H9 (cell line): ENCODE data around the gene RBMS3. TPM values are rescaled to one million over a fixed set of nuclear protein-coding genes. Genes with fewer than 3 reads are reported as not detected.

Experiments
- DNase-seq: peaks from one replicate; pipeline ENCODE4 v3.0.0-alpha.2; 2017
- H2AFZ ChIP-seq: one replicate; pipeline ENCODE4 v1.6.1; 2013; ENCODE audit warnings: mild to moderate bottlenecking, low read length, control low read depth, moderate library complexity
- H2AK5ac ChIP-seq: 2 replicates; pipeline ENCODE4 v1.6.1; 2013; ENCODE audit warnings: low read length, control low read depth, mixed read lengths; ENCODE audit not compliant: insufficient read length
- H2BK120ac ChIP-seq: one replicate; pipeline ENCODE4 v1.6.1; 2013; ENCODE audit warnings: low read depth, mild to moderate bottlenecking, low read length, control low read depth, inconsistent platforms; ENCODE audit not compliant: poor library complexity, severe bottlenecking
- H2BK12ac ChIP-seq: 2 replicates; pipeline ENCODE4 v1.6.1; 2013; ENCODE audit warnings: low read length, control low read depth, mixed read lengths, low read depth; ENCODE audit not compliant: insufficient read length
- H2BK15ac ChIP-seq: 2 replicates; pipeline ENCODE4 v1.6.1; 2013; ENCODE audit warnings: low read depth, low read length, control low read depth
- H2BK20ac ChIP-seq: one replicate; pipeline ENCODE4 v1.6.1; 2013; ENCODE audit warnings: low read depth, mild to moderate bottlenecking, low read length, control low read depth, inconsistent platforms; ENCODE audit not compliant: poor library complexity, severe bottlenecking
- H2BK5ac ChIP-seq: 2 replicates; pipeline ENCODE4 v1.6.1; 2013; ENCODE audit warnings: low read length, control low read depth, mixed read lengths; ENCODE audit not compliant: insufficient read length
- H3K14ac ChIP-seq: 2 replicates; pipeline ENCODE4 v1.6.1; 2013; ENCODE audit warnings: low read length, control low read depth; ENCODE audit not compliant: insufficient read depth
- H3K18ac ChIP-seq: 2 replicates; pipeline ENCODE4 v1.6.1; 2013; ENCODE audit warnings: low read depth, mild to moderate bottlenecking, mixed read lengths, low read length, control low read depth; ENCODE audit not compliant: insufficient read length
- H3K23ac ChIP-seq: 2 replicates; pipeline ENCODE4 v1.6.1; 2013; ENCODE audit warnings: low read length, control low read depth, mixed read lengths, low read depth; ENCODE audit not compliant: insufficient read length
- H3K23me2 ChIP-seq: 2 replicates; pipeline ENCODE4 v1.6.1; 2013; ENCODE audit warnings: low read depth, mild to moderate bottlenecking, mixed read lengths, low read length, control low read depth; ENCODE audit not compliant: insufficient read length, poor library complexity, severe bottlenecking
- H3K27ac ChIP-seq: 2 replicates; pipeline ENCODE4 v1.5.1; 2013; ENCODE audit warnings: low read length, control low read depth, mixed read lengths, low read depth; ENCODE audit not compliant: insufficient read length
- H3K27me3 ChIP-seq: 2 replicates; pipeline ENCODE4 v1.6.1; 2013; ENCODE audit warnings: low read length, control low read depth, inconsistent platforms; ENCODE audit not compliant: insufficient read depth
- H3K4ac ChIP-seq: 2 replicates; pipeline ENCODE4 v1.6.1; 2013; ENCODE audit warnings: low read depth, mild to moderate bottlenecking, control low read depth, inconsistent platforms, low read length, moderate library complexity
- H3K4me1 ChIP-seq: 2 replicates; pipeline ENCODE4 v1.6.1; 2013; ENCODE audit warnings: low read length, control low read depth, inconsistent platforms; ENCODE audit not compliant: insufficient read depth
- H3K4me2 ChIP-seq: 2 replicates; pipeline ENCODE4 v1.6.1; 2013; ENCODE audit warnings: low read length, control low read depth, mixed read lengths; ENCODE audit not compliant: insufficient read length, insufficient read depth
- H3K56ac ChIP-seq: 2 replicates; pipeline ENCODE4 v1.6.1; 2013; ENCODE audit warnings: low read depth, mild to moderate bottlenecking, mixed read lengths, low read length, control low read depth; ENCODE audit not compliant: insufficient read length
- H3K79me1 ChIP-seq: 2 replicates; pipeline ENCODE4 v1.6.1; 2013; ENCODE audit warnings: low read depth, mild to moderate bottlenecking, moderate library complexity, low read length, control low read depth, inconsistent platforms; ENCODE audit not compliant: insufficient read depth, poor library complexity, severe bottlenecking
- H3K79me2 ChIP-seq: 2 replicates; pipeline ENCODE4 v1.6.1; 2013; ENCODE audit warnings: low read length, control low read depth, inconsistent platforms; ENCODE audit not compliant: insufficient read depth
- H3K9ac ChIP-seq: 2 replicates; pipeline ENCODE4 v1.6.1; 2013; ENCODE audit warnings: low read length, control low read depth, mixed read lengths; ENCODE audit not compliant: insufficient read length; ENCODE audit errors: extremely low read depth
- H3K9me3 ChIP-seq: one replicate; pipeline ENCODE4 v1.6.1; 2013; ENCODE audit warnings: low read depth, low read length, inconsistent platforms; ENCODE audit not compliant: control insufficient read depth
- H3T11ph ChIP-seq: one replicate; pipeline ENCODE4 v1.6.1; 2013; ENCODE audit warnings: mild to moderate bottlenecking, low read length, control low read depth, inconsistent platforms
- H4K20me1 ChIP-seq: one replicate; pipeline ENCODE4 v1.6.1; 2013; ENCODE audit not compliant: control insufficient read depth, insufficient read length, insufficient read depth
- H4K5ac ChIP-seq: 2 replicates; pipeline ENCODE4 v1.6.1; 2013; ENCODE audit warnings: low read depth, mild to moderate bottlenecking, mixed read lengths, low read length, control low read depth; ENCODE audit not compliant: insufficient read length
- H4K8ac ChIP-seq: replicated peaks from 2 replicates; pipeline ENCODE4 v1.6.1; 2013; ENCODE audit warnings: low read length, control low read depth, mixed read lengths, low read depth; ENCODE audit not compliant: insufficient read length
- H4K91ac ChIP-seq: 2 replicates; pipeline ENCODE4 v1.6.1; 2013; ENCODE audit warnings: low read depth, mild to moderate bottlenecking, moderate library complexity, mixed read lengths, low read length, control low read depth; ENCODE audit not compliant: insufficient read length
- H3K27ac Mint-ChIP-seq, 3 experiments: 2 replicates in 2 of 3; 3 replicates in 1 of 3; pipeline ENCODE4 v1.8.0; 2020 to 2021; ENCODE audit warnings: mixed read lengths in 3 of 3, mild to moderate bottlenecking in 1 of 3, moderate library complexity in 1 of 3
- H3K27me3 Mint-ChIP-seq: 2 replicates; pipeline ENCODE4 v1.8.0; 2021; ENCODE audit warnings: low read depth, mild to moderate bottlenecking, moderate library complexity, mixed read lengths
- H3K36me3 Mint-ChIP-seq, 3 experiments: 2 replicates in 2 of 3; 3 replicates in 1 of 3; pipeline ENCODE4 v1.8.0; 2020 to 2021; ENCODE audit warnings: low read depth in 3 of 3, mixed read lengths in 3 of 3; ENCODE audit not compliant: insufficient read depth in 1 of 3
- H3K4me1 Mint-ChIP-seq, 2 experiments: 2 replicates each; pipeline ENCODE4 v1.8.0; 2020; ENCODE audit warnings: mixed read lengths in 2 of 2
- H3K4me3 Mint-ChIP-seq, 2 experiments: 2 replicates in 1 of 2; 3 replicates in 1 of 2; pipeline ENCODE4 v1.8.0; 2020 to 2021; ENCODE audit warnings: mild to moderate bottlenecking in 2 of 2, mixed read lengths in 2 of 2, moderate library complexity in 1 of 2
- H3K9me3 Mint-ChIP-seq, 2 experiments: 2 replicates in 1 of 2; 3 replicates in 1 of 2; pipeline ENCODE4 v1.8.0; 2020; ENCODE audit warnings: mild to moderate bottlenecking in 2 of 2, mixed read lengths in 2 of 2, moderate library complexity in 1 of 2
- total RNA-seq: library from RNA; stranded (reverse); gene quantifications from 2 replicates; pipeline ENCODE4 v1.2.1, GENCODE V29; 2021
- TF ChIP-seq, protein P1 (sequence below): fragments of 200-600 bp; sonication (generic); conservative IDR thresholded peaks from 3 replicates; pipeline ENCODE4 v1.8.0; 2021; ENCODE audit warnings: antibody characterized with exemption, mild to moderate bottlenecking

RBMS3 gene
- total RNA-seq, 1 experiment from 2014 or later: 8.1 TPM

DNA sequence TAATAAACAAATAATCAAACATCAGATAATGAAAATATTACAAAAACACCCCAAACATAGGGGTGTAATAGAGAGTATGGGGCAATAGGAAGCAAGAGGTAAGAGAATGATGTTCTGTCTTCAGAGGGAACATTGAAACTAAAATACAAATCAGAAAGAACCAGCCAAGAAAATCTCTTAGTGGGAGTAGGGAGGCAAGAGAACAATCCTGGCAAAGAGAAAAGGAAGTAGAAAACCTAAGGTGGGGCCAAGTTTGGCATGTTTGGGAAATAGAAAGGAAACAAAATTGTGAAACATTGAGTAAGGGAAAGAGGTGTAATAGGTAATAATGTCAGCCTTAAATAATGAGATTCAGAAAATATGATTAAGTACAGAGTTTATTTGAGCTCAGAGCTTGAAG, 467.1 kb downstream of the RBMS3 start:
- H3K23me2 ChIP-seq: no peaks in the 10 kb centered on the region
- Mint-ChIP-seq H3K27ac (no peak overlapping the region), H3K9me3 (peaks cover 0 to 2% of the 10 kb centered on the region in 2 experiments; a peak in 3 of 5 replicates), H3K4me3 (no peak overlapping the region), H3K27me3 (no peaks in the 10 kb centered on the region), H3K36me3 (peaks cover 0 to 3% (median 0%) of the 10 kb centered on the region in 3 experiments; a peak in 2 of 7 replicates), H3K4me1 (peaks cover 17 to 19% of the 10 kb centered on the region in 2 experiments)
- H2BK120ac ChIP-seq: no peak overlapping the region
- H3K4me1 ChIP-seq: no peaks in the 10 kb centered on the region
- no peak for DNase-seq
- no peak overlapping the region for H2AK5ac ChIP-seq
- no peak overlapping the region for H3K18ac ChIP-seq
- H4K5ac ChIP-seq: no peak overlapping the region
- no peak overlapping the region for H3K9ac ChIP-seq
- H3K56ac ChIP-seq: no peak overlapping the region
- no peak overlapping the region for H3K23ac ChIP-seq
- TF ChIP-seq, protein P1, sequence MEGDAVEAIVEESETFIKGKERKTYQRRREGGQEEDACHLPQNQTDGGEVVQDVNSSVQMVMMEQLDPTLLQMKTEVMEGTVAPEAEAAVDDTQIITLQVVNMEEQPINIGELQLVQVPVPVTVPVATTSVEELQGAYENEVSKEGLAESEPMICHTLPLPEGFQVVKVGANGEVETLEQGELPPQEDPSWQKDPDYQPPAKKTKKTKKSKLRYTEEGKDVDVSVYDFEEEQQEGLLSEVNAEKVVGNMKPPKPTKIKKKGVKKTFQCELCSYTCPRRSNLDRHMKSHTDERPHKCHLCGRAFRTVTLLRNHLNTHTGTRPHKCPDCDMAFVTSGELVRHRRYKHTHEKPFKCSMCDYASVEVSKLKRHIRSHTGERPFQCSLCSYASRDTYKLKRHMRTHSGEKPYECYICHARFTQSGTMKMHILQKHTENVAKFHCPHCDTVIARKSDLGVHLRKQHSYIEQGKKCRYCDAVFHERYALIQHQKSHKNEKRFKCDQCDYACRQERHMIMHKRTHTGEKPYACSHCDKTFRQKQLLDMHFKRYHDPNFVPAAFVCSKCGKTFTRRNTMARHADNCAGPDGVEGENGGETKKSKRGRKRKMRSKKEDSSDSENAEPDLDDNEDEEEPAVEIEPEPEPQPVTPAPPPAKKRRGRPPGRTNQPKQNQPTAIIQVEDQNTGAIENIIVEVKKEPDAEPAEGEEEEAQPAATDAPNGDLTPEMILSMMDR: no peak
- no peak overlapping the region for H3K27ac ChIP-seq
- H4K20me1 ChIP-seq: no peaks in the 10 kb centered on the region
- H3T11ph ChIP-seq: no peak overlapping the region
- H4K8ac ChIP-seq: no peak overlapping the region
- no peak overlapping the region for H2BK15ac ChIP-seq
- no peak overlapping the region for H3K14ac ChIP-seq
- no peak overlapping the region for H3K4ac ChIP-seq
- H3K27me3 ChIP-seq: no peaks in the 10 kb centered on the region
- H4K91ac ChIP-seq: no peak overlapping the region
- H3K79me2 ChIP-seq: no peaks in the 10 kb centered on the region
- no peak overlapping the region for H3K4me2 ChIP-seq
- no peak overlapping the region for H2BK5ac ChIP-seq
- no peak overlapping the region for H2BK20ac ChIP-seq
- H2BK12ac ChIP-seq: no peak overlapping the region
- no peak overlapping the region for H2AFZ ChIP-seq
- H3K79me1 ChIP-seq: no peaks in the 10 kb centered on the region
- no peaks in the 10 kb centered on the region for H3K9me3 ChIP-seq
